ENCODE measurements around the gene HDAC11.

- TF ChIP-seq, protein P1, sequence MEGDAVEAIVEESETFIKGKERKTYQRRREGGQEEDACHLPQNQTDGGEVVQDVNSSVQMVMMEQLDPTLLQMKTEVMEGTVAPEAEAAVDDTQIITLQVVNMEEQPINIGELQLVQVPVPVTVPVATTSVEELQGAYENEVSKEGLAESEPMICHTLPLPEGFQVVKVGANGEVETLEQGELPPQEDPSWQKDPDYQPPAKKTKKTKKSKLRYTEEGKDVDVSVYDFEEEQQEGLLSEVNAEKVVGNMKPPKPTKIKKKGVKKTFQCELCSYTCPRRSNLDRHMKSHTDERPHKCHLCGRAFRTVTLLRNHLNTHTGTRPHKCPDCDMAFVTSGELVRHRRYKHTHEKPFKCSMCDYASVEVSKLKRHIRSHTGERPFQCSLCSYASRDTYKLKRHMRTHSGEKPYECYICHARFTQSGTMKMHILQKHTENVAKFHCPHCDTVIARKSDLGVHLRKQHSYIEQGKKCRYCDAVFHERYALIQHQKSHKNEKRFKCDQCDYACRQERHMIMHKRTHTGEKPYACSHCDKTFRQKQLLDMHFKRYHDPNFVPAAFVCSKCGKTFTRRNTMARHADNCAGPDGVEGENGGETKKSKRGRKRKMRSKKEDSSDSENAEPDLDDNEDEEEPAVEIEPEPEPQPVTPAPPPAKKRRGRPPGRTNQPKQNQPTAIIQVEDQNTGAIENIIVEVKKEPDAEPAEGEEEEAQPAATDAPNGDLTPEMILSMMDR (conservative IDR thresholded peaks at IDR 0.05; ENCODE audit: low read length): no peak
- TF ChIP-seq EZH2phosphoT487 (IDR thresholded peaks at IDR 0.05; ENCODE audit: borderline replicate concordance, low read depth, low read length): no peak
Measured at GRCh38 chr3:13477943-13478342, 2.2 kb upstream of the HDAC11 start.

Measured in OCI-LY7 (cell line).